G401 (cell line): ENCODE data around the gene EMSY. TPM values are rescaled to one million over a fixed set of nuclear protein-coding genes. Genes with fewer than 3 reads are reported as not detected.
"Not testable (repeated sequence)": the region's sequence is repeated elsewhere in the genome, so short reads cannot be mapped to it uniquely, and the experiment has no call there.

Source experiments
- DNase-seq: peaks from one replicate; pipeline ENCODE4 v3.0.0-alpha.2; 2015; ENCODE audit warnings: low spot score
- in situ Hi-C: cut with HindIII; loops from 2 replicates; pipeline ENCODE4 v1.10.0; 2016; ENCODE audit warnings: low sequenced_read_pairs, mixed read lengths
- total RNA-seq: library from RNA; depleted of rRNA; stranded (reverse); fragments of >200 nt; shearing (Covaris generic); gene quantifications from 2 replicates; pipeline ENCODE4 v1.2.3, GENCODE V29; 2014

The EMSY gene
- total RNA-seq, 1 experiment from 2014 or later: 12.8 TPM

GRCh38 chr11:76587820-76588454, 143.1 kb downstream of the EMSY start:
- in situ Hi-C loops: no loop called here
- DNase-seq: no peak

GRCh38 chr11:76588455-76589325, 143.9 kb downstream of the EMSY start:
- in situ Hi-C loops: no loop called here
- no peak for DNase-seq

- in situ Hi-C loops: no loop called here
Measured at GRCh38 chr11:76589477-76589876, 144.7 kb downstream of the EMSY start.

GRCh38 chr11:76589964-76590950, 145.4 kb downstream of the EMSY start:
- in situ Hi-C loops: no loop called here
- DNase-seq: no peak

More at GRCh38 chr11:76589477-76589876, 144.7 kb downstream of the EMSY start:
- no peak for DNase-seq

- in situ Hi-C loops: no loop called here
- DNase-seq: no peak
Measured at GRCh38 chr11:76591416-76591815, 146.6 kb downstream of the EMSY start.

- in situ Hi-C loops: no loop called here
- no peak for DNase-seq
Measured at GRCh38 chr11:76592025-76592914, 147.5 kb downstream of the EMSY start.

GRCh38 chr11:76592961-76593360, 148.1 kb downstream of the EMSY start:
- no peak for DNase-seq
- in situ Hi-C loops: no loop called here

- DNase-seq, in situ Hi-C loops: not testable (repeated sequence)
Measured at GRCh38 chr11:76595091-76595490, 150.3 kb downstream of the EMSY start.

- in situ Hi-C loops: no loop called here
- no peak for DNase-seq
Measured at GRCh38 chr11:76596652-76597051, 151.8 kb downstream of the EMSY start.

GRCh38 chr11:76597533-76598425, 153.0 kb downstream of the EMSY start:
- DNase-seq: no peak
- in situ Hi-C loops: no loop called here

GRCh38 chr11:76598426-76598839, 153.6 kb downstream of the EMSY start:
- in situ Hi-C loops: no loop called here

GRCh38 chr11:76599041-76600013, 154.5 kb downstream of the EMSY start:
- no peak for DNase-seq
- in situ Hi-C loops: no loop called here

More at GRCh38 chr11:76598426-76598839, 153.6 kb downstream of the EMSY start:
- peak; percentile 19 for DNase-seq

GRCh38 chr11:76600124-76600655, 155.4 kb downstream of the EMSY start:
- DNase-seq: no peak
- in situ Hi-C loops: no loop called here

- in situ Hi-C loops: no loop called here
- DNase-seq: no peak
Measured at GRCh38 chr11:76601272-76601671, 156.5 kb downstream of the EMSY start.

GRCh38 chr11:76601724-76602123, 156.9 kb downstream of the EMSY start:
- in situ Hi-C loops: no loop called here
- DNase-seq: no peak

GRCh38 chr11:76602431-76602861, 157.6 kb downstream of the EMSY start:
- no peak for DNase-seq
- in situ Hi-C loops: no loop called here
